Measurements from ENCODE around the gene KATNA1. TPM values are rescaled to one million over a fixed set of nuclear protein-coding genes. Genes with fewer than 3 reads are reported as not detected.
"Not testable (repeated sequence)": the region's sequence is repeated elsewhere in the genome, so short reads cannot be mapped to it uniquely, and the experiment has no call there.

KATNA1 gene
- total and polyA plus RNA-seq, 12 donors: 6.8 to 14.2 (median 12.0) TPM

DNA sequence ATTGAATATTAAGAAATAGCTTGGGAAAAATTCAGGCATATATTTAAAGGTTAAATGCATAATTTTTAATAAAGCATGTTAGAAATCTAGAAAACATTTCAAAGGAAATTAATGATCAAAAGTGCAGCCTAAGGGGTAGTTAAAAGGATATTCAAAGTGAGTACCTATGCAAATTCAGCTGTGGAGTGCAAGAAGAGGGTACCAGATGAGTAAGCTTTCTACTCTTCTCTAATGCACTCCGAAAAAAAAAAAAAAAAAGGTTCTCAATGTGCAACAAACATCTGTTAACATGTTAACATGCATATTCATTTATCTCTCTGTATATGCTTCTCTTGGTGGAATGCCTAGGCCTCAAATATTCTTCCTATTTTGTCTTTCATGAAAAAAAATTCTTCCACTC lies 32.0 kb upstream of the KATNA1 start:
- peaks cover 0 to 23% (median 0%) of the 10 kb centered on the region in 9 donors for H3K4me1 ChIP-seq
- WGBS, 2 donors: 60 to 95% methylated on average over 1 of the region's 1 CpG
- no peak overlapping the region for H3K4me3 ChIP-seq
- intact Hi-C loops (cut with DNase I): no loop called here
- no peak for ATAC-seq
- TF ChIP-seq CTCF (IDR thresholded peaks at IDR 0.05): no peak
- no peak for DNase-seq
- H3K36me3 ChIP-seq: peaks cover 0 to 86% (median 43%) of the 10 kb centered on the region in 9 donors
- H3K27ac ChIP-seq: peak overlapping the region in 3 of 10 donors; percentile 19 to 55 (median 45)
- H3K27me3 ChIP-seq: no peaks in the 10 kb centered on the region
- no peaks in the 10 kb centered on the region for H3K9me3 ChIP-seq

DNA sequence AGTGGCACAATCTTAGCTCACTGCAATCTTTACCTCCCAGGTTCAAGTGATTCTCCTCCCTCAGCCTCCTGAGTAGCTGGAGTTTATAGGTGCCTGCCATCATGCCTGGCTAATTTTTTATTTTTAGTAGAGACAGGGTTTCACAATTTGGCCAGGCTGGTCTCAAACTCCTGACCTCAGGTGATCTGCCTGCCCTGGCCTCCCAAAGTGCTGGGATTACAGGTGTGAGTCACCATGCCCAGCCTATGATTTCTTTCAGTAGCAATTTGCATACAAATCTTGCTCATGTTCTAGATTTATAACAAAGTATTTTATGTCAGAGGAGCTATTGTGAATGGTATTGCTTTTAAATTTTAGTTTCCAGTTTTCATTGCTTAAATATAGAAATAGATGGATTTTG lies 23.8 kb upstream of the KATNA1 start:
- DNase-seq; H3K27ac ChIP-seq; H3K4me1 ChIP-seq; H3K4me3 ChIP-seq; intact Hi-C loops (cut with DNase I); H3K27me3 ChIP-seq; H3K9me3 ChIP-seq; ATAC-seq: not testable (repeated sequence)
- H3K36me3 ChIP-seq: peaks cover 0 to 100% (median 52%) of the 10 kb centered on the region in 9 donors

GRCh38 chr6:149660028-149660427 lies 11.5 kb upstream of the KATNA1 start:
- intact Hi-C loops (cut with DNase I): no loop called here
- H3K4me1 ChIP-seq: no peaks in the 10 kb centered on the region
- DNase-seq (no peak), ATAC-seq (no peak)
- no peak for TF ChIP-seq CTCF (IDR thresholded peaks at IDR 0.05)
- H3K36me3 ChIP-seq: peaks cover 0 to 87% (median 22%) of the 10 kb centered on the region in 9 donors
- no peaks in the 10 kb centered on the region for H3K27me3 ChIP-seq
- no peak overlapping the region for H3K4me3 ChIP-seq
- no peak overlapping the region for H3K27ac ChIP-seq
- H3K9me3 ChIP-seq: no peaks in the 10 kb centered on the region
- 93 to 95% methylated on average over 4 of the region's 4 CpGs for WGBS, 2 donors

DNA sequence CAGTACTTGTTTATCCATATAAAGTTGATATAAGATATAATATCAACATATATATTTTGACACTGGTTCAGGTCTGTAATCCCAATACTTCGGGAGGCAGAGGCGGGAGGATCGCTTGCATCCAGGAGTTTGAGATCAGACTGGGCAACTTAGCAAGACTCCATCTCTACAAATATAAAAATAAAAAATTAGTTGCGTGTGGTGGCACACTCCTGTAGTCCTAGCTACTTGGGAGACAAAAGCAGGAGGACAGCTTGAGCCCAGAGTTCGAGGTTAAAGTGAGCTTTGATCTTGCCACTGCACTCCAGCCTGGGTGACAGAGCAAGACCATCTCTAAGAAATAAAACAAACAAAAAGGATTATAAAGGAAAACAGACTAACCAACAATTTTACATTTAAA lies 8.9 kb upstream of the KATNA1 start:
- no peak for TF ChIP-seq CTCF (IDR thresholded peaks at IDR 0.05)
- no peaks in the 10 kb centered on the region for H3K4me1 ChIP-seq
- WGBS, 2 donors: 96% methylated on average over 5 of the region's 5 CpGs
- intact Hi-C loops (cut with DNase I): no loop called here
- H3K4me3 ChIP-seq: no peak overlapping the region
- DNase-seq: no peak
- H3K36me3 ChIP-seq: peaks cover 0 to 62% (median 10%) of the 10 kb centered on the region in 9 donors
- H3K27me3 ChIP-seq: no peaks in the 10 kb centered on the region
- ATAC-seq: no peak
- H3K9me3 ChIP-seq: no peaks in the 10 kb centered on the region
- H3K27ac ChIP-seq: no peak overlapping the region

DNA sequence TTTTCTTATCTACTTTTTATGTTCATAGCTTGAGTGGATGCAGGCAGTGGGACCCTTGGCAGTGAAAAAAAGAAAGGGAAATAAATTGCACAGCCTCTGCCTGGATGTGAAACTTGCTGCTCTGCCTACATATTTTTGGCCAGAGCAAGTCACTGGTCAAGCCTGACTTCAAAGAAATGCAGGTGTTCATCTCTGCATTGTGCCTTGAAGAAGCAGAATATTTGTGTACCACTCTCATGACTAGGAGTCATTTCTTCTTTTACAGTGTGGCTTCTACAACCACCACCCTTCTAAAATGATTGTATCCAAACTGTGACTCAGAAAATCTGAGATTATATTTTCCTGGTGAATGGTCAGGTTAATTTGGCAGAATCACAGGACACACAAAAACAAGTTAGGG lies 2.5 kb upstream of the KATNA1 start:
- peaks cover 0 to 4% (median 0%) of the 10 kb centered on the region in 9 donors for H3K36me3 ChIP-seq
- TF ChIP-seq CTCF (IDR thresholded peaks at IDR 0.05): no peak
- ATAC-seq: no peak
- no peaks in the 10 kb centered on the region for H3K27me3 ChIP-seq
- peaks cover 0 to 23% (median 18%) of the 10 kb centered on the region in 9 donors for H3K4me1 ChIP-seq
- H3K27ac ChIP-seq: no peak overlapping the region
- H3K4me3 ChIP-seq: no peak overlapping the region
- no peak for DNase-seq
- intact Hi-C loops (cut with DNase I): no loop called here
- H3K9me3 ChIP-seq: no peaks in the 10 kb centered on the region

Measured in heart right ventricle (tissue), 16 donors.